GM12892 (cell line): ENCODE results near the gene REG3A.

Experiments
- POLR2A ChIP-seq: IDR thresholded peaks from 2 replicates; pipeline ENCODE4 v1.6.1; 2011; ENCODE audit warnings: low read depth, low read length, control low read depth
- POLR2AphosphoS5 ChIP-seq: IDR thresholded peaks from 2 replicates; pipeline ENCODE4 v1.6.1; 2011; ENCODE audit warnings: low read depth, low read length, control low read depth
- TAF1 ChIP-seq: IDR thresholded peaks from 2 replicates; pipeline ENCODE4 v1.6.1; 2011; ENCODE audit warnings: low read depth, mild to moderate bottlenecking, control low read depth, low read length, borderline replicate concordance

- TF ChIP-seq TAF1: no peak
- TF ChIP-seq POLR2A: no peak
- no peak for TF ChIP-seq POLR2AphosphoS5
Observed at GRCh38 chr2:79114797-79115494, 44.6 kb downstream of the REG3A start.
